ENCODE measurements around the gene ELL2.

- no peak for TF ChIP-seq CTCF (IDR thresholded peaks at IDR 0.05)
- no peak for TF ChIP-seq POLR2A (IDR thresholded peaks at IDR 0.05)
These were observed 23.3 kb downstream of the ELL2 start for GRCh38 chr5:95938347-95938746.

Measured in heart left ventricle (tissue), 13 donors.